Stimulated activated CD8-positive, alpha-beta memory T cell treated with anti-CD3 and anti-CD28 coated beads, Interleukin-15, amount 100 ng/mL, for 4 hours (primary cell): ENCODE measurements around the gene TTLL11.
"Not testable (repeated sequence)": the region's sequence is repeated elsewhere in the genome, so short reads cannot be mapped to it uniquely, and the experiment has no call there.

Experiments used
- DNase-seq, 2 donors: peaks; one replicate each; pipeline ENCODE4 v3.0.0-alpha.2; 2020; ENCODE audit warnings: low read depth in 2 of 2

Gene TTLL11

DNA sequence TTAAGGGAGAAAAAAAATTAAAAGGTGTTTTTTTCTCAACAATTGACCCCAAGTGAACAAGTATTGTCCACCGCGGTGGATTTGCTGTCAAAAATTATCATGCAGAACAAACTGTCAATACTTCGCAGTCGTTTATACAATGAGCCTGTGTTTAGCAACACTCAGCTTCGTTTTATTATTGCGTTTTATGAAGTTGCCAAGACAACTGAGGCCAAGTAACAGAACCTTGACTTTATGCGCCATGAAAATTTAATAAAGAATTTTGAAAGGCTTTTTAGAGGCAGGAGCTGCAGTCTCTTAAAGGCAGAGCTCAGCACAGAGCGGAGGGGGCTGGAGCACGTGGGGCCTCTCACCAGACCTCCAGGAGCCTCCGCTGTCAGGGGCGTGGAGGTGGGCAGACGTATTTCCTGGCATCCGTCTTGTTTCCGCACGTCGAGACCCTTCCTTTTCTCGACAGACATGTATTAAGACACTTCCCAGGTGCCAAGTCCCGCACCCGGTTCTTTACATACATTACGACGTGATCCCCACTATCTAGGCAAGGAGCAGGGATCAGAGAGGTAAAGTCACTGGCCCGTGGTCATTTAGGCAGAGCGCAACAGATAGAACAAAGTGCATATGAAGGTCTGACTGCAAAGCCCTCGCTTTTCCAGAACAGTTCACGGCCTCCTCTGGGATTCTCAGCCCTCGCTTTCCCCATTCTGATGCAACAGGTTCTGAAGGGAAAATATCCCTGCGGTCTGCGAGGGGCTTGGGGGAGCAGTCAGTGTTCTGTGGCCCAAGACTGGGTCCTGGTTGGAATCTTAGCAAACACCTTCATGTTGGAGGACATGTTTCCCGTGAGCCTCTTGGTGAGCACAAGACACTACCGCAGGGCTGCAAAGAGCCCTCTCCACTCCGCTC is 277.3 kb downstream of the TTLL11 start:
- no peak for DNase-seq

DNA sequence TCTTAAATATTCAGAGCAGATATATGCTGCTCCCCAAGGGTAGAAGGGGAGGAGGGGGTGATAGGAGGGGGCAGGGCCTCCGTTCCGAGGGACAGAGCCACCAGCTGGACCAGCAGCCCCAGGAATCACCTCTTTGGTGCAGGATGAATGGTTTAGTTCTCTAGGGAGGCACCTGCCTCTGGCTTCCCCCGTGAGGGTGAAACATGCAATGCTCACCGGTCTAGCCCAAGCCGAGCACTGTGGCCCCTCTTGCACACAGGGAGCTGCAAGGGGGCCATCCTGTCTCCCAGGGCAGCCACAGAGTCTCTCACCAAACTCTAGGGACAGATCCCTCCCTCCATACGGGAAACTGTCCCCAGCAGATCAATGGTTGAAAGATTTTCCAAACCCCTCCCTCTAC is 278.0 kb downstream of the TTLL11 start:
- no peak for DNase-seq

DNA sequence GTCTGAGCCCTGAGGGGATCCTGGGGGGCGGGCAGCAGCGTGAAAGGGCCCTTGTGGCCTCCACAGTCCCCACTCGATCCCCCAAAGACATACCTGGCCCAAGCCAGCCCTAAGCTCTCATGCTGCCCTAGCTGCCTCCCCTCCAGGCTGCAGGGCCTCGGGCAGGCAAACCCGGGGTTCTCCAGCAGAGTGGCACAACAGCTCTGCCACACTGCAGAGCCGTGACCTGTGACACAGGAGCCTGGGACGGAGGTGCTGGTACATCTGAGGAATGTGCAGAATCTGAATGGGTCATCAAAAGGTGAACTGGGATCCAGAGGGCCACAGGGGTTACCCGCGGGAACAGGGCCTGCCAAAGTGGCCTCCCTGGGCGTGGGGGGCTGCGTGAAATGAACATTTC is 278.5 kb downstream of the TTLL11 start:
- DNase-seq: no peak

DNA sequence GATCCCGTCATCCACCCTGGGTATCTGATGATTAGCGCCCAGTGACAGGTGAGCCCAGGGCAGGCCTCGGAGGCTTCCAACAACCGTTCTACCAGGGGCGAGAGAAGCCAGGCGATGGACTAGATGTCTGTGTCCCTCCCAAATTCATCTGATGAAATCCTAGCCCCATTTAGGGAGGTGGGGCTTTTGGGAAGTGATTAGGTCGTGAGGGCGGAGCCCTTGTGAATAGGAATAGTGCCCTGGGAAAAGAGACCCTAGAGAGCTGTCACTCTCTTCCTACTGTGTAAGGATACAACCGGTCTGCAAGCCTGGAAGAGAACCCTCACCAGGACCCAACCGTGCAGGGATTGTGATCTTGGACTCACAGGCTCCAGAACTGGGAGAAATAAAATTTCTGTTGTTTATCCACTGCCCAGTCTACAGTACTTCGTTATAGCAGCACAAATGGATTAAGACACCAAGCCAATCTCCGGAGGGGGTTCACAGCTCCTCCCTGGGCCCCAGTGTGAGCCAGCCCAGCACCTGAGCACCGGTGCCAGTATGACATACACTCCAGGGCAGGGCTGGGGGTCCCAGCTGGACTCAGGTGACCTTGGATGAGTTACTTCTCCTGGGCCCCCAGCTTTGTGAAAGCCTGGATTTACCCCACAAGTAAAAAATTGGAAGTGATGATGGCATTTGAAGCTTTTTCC is 279.4 kb downstream of the TTLL11 start:
- DNase-seq: no peak

DNA sequence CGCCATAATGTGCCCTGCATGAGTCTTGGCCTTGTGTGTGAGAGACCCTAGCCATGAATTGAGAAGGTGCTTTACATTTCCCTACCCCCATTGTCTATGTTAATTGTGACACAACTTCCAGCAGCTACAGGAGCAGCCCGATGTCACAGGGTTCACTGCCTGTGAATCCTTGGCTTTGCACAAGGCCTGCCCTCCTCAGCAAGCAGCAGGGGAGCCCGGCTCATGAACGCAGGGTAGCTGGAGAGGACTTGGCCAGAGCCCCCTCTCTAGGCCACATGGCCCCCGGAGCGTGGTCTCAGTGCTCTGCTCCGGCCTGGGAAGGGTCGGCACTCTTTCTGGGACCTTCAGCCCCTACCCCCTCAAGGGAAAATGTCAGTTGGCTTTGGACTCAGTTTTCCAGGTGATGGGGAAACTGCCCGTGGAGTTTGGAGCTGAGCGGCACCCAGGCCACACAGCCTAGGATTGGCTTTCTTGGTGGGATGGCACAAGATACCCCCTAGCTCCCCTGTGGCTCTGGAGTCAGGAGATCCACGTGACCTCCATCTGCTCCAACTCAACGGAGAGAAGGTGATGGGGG is 280.9 kb downstream of the TTLL11 start:
- no peak for DNase-seq

DNA sequence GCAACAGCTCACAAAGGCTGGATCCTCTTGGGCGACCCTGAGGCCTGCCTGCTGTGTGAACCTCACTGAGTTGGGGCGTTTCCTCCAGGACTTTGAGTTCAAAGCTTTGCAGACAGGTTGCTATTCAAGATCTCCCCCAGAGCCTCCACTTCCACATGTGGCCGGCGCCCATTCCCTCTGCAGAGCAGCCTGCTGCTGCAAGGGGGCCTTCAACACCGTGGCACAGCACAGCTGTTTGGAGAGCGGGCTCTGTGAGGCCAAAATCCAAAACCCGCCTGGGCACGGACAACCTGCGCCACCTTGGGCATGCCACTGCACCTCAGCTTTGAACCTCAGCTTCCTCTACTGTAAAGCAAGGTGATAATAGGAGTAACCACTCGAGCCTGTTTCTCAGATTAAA is 281.4 kb downstream of the TTLL11 start:
- no peak for DNase-seq

DNA sequence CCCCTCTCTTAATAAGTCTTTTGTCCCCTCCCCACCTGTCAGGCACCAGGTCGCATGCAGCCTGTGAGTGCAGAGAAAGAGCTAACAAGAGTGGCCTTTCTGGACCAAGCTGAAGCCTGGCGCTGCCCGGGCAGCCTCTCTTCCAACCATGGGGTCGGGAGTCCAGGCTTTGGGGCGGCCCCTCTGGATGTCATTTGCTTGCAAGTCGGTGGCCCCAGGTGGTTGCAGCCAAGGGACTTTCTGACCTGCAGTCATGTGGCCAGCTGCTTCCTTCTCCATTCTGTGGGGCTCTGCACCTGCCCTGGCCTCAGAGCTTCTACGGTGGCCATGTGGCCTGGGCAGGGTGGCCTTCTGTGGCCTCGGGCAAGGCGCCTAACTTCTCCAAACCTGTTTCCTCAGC is 282.0 kb downstream of the TTLL11 start:
- DNase-seq: no peak

DNA sequence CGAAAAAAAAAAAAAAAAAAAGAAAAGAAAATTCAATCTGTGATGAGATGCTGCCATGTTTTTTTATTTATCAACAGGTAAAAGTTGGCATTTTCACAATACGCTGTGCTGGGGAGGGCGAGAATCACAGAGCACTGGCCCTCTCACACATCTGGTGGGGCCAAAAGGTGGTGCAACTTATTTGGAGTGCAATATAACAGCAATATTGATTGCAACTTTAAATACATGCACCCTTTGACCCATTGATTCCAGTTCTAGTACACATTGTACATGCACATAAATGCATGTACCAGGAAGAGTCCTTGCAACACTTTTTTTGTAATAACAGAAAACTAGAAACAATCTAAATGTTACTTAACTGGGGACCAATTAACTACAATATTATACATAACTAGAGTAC is 282.6 kb downstream of the TTLL11 start:
- DNase-seq: no peak

DNA sequence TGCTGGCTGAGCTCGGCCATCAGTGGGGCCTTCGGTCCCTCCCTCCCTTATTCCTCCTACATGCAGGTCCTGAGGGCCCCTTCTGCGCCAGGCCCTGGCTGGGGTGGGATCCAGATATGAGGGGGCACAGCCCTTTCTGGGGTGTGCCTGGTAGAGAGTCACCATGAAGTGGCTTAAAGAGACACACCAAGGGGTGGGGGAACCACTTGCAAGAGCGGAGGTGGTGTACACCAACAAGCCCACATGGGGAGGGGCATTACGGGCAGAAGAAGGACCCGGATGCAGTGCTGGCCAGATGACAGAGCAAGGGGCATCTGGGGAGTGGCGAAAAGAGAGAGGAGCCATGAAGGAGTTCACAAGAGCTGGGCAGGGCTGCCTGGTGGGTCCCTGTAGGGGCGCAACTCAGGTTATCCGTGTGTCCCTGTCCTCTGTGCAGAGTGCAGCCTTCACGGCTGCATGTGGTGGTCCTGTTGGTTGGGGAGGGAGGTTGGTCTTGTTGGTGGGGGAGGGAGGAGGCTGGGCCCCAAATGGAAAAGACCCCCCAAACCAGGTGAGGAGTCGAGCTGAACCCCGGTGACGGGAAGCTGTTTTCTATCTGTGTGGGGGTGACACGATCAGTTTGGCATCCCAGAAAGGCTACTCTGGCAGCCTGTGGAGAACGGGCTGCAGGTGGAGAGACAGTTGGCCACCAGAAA is 283.6 kb downstream of the TTLL11 start:
- no peak for DNase-seq

DNA sequence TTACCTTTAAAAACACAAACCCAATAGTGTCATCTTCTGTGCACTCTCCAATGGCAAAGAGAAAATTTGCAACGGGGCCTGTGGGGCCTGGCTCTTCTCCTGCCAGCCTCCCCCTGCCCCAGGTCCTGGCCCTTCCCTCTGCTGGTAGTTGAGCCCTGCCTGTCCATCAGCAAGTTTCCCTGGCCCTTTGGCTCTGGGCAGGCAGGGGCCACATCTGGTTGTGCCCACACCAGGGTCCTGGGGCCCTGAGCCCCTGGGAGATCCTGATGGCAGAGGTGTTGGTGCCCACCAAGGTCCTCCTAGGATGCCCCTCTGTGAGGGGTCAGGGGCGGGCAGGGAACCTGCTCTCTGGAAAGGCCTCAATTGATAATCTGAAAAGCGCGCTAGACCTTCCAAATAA is 284.3 kb downstream of the TTLL11 start:
- DNase-seq: no peak

DNA sequence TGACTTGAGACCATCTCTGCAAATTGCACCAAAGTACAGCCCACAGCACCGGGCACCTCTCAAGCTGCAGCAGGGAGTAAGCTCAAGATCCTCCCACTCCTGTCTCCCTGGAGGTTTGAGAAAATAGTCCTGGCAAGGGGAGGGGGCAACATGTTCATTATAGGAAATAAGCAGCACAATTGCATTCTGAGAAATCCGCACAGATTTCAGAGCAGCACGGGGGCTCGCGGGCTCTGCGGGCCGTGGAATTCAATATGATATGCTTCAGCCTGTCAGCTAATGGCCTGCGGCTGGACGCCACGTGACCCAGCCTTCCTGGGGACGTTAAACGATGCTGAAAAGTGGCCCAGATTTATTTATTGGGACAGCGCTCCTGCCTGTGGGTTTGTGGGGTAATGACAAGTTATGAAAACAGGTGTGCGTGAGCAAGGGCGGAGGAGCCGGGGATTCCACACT is 285.3 kb downstream of the TTLL11 start:
- DNase-seq: no peak

DNA sequence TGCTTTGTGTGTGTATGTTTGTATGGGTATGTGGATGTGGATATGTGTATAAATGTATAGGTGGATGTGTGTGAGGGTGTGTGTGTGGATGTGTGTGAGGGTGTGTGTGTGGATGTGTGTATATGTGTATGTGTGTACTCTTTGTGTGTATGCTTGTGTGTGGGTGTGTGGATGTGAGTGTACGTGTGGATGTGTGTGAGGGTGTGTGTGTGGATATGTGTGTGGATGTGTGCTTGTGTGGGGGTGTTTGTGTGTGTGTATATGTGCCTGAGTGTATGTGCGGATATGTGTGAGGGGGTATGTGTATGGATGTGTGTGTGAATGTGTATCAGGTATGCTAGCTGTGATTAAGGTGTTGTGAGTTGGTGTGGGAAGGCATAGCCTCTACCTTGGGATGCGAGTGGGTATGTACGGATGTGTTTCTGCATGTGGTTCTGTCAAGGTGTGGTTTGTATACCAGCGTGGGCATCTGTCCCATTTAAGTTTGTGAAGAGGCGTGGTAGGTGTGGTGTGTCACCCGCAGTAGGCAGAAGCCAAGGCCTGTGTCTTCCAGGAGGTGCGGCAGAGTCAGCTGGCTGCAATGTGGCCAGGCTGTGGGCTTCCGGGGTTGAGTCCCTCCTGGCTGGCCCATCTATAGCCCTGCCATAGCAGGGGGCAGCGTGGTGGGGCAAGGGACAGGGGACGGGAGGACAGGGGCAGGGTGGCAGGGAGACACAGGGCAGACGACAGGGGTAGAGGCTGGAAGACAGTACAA is 285.9 kb downstream of the TTLL11 start:
- DNase-seq: no peak

DNA sequence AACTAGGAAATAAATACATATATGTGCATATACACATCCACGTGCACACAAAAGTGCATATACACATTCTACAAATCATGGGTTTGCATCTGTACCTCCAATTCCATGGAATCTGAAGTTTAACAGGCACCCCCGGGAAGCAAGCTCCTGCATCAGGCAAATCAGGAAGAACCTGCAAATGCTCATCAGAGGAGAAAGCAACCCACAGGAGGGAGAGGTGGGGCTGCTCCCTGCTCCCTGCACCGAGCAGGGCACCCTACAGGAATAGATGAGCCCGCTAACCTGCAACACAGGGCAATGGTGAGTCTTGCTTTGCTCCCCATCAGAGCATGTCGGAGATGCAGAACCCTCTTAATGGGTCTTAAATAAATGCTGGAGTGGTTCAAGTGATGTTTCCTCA is 290.4 kb downstream of the TTLL11 start:
- DNase-seq: no peak

DNA sequence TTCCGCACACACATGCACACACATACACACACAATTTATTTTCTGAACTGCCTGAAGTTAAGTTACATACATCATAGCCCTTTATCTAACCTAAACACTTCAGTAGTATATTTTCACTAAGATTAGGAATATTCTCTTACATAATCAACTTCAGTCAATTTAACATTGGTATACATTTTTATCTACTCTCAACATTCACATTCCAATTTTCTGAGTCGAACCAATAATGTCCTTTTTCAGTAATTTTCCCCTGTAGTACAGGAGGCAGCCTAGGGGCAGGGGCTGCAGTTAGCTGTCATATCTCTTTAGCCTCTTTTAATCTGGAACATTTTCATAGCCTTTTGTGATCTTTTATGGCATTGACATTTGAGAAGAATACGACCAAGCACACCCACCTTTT is 291.5 kb downstream of the TTLL11 start:
- DNase-seq: no peak

DNA sequence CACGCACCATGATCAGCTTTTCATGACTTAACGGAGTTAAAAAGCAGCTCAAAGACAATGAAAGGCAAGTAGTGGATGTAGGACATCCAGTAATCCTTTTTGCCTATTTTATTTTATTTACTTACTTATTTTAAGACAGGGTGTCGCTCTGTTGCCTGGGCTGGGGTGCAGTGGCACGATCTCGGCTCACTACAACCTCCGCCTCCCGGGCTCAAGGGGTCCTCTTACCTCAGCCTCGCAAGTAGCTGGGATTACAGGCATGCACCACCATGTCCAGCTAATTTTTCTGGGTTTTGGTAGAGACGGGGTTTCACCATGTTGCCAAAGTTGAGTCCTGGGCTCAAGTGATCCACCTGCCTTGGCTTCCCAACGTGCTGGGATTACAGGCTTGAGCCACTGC is 292.7 kb downstream of the TTLL11 start:
- no peak for DNase-seq

DNA sequence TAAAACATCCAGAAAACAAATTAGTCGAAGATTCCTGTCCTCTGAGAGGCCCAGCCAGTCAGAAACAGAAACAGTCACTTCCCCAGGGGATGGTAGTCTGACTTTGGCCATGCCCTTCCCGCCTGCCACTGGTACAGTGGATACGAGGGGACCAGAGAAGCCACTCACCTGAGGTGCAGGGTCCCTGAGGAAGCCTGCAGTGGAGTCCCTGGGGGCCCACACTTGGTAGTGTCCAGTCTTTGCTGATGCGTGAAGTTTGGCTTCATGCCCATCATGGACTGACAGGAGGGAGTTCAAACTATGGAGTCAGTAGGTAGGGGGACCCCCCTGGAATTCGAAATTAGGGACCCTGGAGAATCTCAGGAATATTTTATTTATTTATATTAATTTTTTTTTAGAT is 294.2 kb downstream of the TTLL11 start:
- DNase-seq: no peak

DNA sequence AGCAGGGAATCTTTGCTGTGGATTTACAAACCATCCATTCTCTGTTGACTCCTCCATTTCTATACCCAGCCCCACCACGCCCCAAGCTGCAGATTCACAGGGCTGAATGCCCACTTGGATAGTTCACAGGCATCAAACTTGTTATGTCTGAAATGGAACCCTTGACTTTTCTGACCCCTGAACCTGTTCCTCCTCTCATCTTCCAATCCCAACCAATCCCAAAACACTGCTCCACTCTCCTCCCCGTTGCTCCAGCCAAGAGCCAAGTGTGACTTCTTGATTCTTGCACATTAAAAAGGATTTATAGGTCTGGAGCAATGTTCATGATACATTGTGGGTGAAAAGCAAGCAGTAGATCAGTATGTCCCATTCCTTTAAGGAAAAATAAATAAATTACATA is 296.0 kb downstream of the TTLL11 start:
- DNase-seq: no peak

DNA sequence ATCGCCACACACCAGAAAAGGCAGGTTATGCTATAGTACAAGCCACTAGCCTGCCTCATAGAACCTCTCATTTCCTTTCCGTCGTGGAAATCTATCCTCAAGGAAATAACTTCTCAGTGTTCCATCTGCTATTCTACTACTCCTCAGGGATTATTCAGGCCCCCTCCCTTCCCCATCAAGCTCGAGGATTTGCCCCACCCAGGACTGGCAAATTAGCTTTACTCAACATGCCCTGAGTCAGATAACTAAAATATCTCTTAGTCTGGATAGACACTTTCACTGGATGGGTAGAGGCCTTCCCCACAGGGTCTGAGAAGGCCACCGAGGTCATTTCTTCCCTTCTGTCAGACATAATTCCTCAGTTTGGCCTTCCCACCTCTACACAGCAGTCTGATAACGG is 298.8 kb downstream of the TTLL11 start:
- DNase-seq: not testable (repeated sequence)

DNA sequence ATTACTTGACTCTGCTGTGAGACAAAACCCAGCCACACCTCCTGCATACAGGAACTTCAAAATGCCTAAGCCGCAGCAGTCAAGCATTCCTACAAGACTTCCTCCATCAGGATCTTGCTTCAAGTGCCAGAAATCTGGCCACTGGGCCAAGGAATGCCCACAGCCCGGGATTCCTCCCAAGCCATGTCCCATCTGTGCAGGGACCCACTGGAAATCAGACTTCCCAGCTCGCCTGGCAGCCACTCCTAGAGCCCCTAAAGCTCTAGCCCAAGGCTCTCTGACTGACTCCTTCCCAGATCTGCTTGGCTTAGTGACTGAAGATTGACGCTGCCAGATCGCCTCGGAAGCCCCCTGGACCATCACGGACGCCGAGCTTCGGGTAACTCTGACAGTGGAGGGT is 300.6 kb downstream of the TTLL11 start:
- DNase-seq: not testable (repeated sequence)

DNA sequence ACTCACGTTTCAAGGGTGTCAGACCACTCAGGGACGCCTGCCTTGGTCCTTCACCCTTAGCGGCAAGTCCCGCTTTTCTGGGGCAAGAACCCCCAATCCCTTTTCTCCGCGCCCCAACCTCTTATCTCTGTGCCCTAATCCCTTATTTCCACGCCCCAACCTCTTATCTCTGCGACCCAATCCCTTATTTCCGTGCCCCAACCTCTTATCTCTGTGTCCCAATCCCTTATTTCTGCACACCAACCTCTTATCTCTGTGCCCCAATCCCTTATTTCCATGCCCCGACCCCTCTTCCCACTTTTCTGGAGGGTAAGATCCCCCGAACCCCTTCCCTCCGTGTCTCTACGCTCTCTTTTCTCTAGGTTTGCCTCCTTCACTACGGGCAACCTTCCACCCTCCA is 302.3 kb downstream of the TTLL11 start:
- no peak for DNase-seq

DNA sequence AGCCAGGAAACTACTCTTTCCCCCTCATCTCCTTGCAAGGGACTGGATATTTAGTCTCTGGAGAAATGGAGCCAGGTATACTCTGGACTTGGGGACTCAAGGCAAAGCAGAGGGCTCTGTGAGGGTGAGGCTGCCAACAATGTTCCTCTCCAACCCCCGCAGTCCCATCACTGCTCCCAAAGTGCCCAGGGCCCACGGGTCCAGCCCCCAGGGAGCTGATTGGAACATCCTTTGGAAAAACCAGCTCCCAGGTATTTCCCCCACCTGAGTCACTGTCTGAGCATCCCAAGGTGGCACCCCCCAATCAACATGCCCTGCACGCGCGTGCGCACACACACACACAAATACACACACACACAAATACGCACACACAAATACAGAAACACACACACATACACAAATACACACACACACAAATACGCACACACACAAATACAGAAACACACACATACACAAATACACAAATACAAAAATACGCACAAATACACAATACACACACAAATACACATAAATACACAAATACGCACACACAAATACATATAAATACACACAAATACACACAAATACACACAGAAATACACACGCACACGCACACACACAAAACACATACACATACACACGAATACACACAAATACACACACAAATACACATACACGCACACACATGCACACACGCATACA is 304.3 kb downstream of the TTLL11 start:
- DNase-seq: no peak
